Measurements from ENCODE around the gene CCDC91. TPM values are rescaled to one million over a fixed set of nuclear protein-coding genes. Genes with fewer than 3 reads are reported as not detected.

The CCDC91 gene
- polyA plus RNA-seq, 1 donor from 2014 or later: 11.6 TPM

DNA sequence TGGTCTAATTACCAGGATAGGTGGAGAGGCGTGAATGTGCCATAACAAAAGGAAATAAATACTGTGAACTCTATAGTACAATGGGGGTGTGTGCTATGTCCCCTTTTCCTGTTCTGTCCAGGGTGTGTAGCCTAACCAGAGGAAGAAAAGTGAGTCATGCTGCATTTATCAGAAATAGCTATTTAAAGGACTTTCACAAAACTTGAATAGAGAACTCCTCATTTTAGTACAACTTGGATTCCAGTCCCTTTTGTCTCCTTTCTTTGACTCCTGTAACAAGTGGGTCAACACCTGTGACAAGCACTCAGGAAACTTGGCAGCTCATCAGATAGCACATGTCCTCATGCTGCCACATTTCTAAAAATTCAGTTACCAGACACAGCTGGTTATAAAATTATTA, 123.4 kb downstream of the CCDC91 start:
- Histone ChIP-seq H3K27me3 (ENCODE audit: insufficient read depth, low read depth, low read length) (no peaks in the 10 kb centered on the region), H3F3A (ENCODE audit: insufficient read depth, low read length, poor library complexity, severe bottlenecking) (no peaks in the 10 kb centered on the region), H3K36me3 (ENCODE audit: insufficient read depth, low read length) (no peaks in the 10 kb centered on the region), H3K9me2 (ENCODE audit: insufficient read depth, low read length) (no peaks in the 10 kb centered on the region), H3K4me2 (ENCODE audit: low read length) (no peak overlapping the region), H3K9me3 (ENCODE audit: low read length) (no peaks in the 10 kb centered on the region), H3K79me2 (replicated peaks; ENCODE audit: insufficient read depth, low read length) (no peaks in the 10 kb centered on the region), H4K20me1 (ENCODE audit: insufficient read depth) (no peaks in the 10 kb centered on the region), H3K27ac (ENCODE audit: low read length) (no peak overlapping the region), H3K4me3 (ENCODE audit: low read length) (no peak overlapping the region), H2AFZ (ENCODE audit: low read depth, low read length) (no peak overlapping the region), H3K9ac (ENCODE audit: low read length) (no peak overlapping the region)
- no peak for TF ChIP-seq TAF1 (IDR thresholded peaks at IDR 0.05; ENCODE audit: low read depth)
- no peak for TF ChIP-seq POLR2AphosphoS5 (IDR thresholded peaks at IDR 0.05)
- TF ChIP-seq MXI1 (conservative IDR thresholded peaks at IDR 0.05; ENCODE audit: poor library complexity, severe bottlenecking): no peak
- no peak for TF ChIP-seq EP300 (conservative IDR thresholded peaks at IDR 0.05; ENCODE audit: poor library complexity, severe bottlenecking)
- TF ChIP-seq, protein P1, sequence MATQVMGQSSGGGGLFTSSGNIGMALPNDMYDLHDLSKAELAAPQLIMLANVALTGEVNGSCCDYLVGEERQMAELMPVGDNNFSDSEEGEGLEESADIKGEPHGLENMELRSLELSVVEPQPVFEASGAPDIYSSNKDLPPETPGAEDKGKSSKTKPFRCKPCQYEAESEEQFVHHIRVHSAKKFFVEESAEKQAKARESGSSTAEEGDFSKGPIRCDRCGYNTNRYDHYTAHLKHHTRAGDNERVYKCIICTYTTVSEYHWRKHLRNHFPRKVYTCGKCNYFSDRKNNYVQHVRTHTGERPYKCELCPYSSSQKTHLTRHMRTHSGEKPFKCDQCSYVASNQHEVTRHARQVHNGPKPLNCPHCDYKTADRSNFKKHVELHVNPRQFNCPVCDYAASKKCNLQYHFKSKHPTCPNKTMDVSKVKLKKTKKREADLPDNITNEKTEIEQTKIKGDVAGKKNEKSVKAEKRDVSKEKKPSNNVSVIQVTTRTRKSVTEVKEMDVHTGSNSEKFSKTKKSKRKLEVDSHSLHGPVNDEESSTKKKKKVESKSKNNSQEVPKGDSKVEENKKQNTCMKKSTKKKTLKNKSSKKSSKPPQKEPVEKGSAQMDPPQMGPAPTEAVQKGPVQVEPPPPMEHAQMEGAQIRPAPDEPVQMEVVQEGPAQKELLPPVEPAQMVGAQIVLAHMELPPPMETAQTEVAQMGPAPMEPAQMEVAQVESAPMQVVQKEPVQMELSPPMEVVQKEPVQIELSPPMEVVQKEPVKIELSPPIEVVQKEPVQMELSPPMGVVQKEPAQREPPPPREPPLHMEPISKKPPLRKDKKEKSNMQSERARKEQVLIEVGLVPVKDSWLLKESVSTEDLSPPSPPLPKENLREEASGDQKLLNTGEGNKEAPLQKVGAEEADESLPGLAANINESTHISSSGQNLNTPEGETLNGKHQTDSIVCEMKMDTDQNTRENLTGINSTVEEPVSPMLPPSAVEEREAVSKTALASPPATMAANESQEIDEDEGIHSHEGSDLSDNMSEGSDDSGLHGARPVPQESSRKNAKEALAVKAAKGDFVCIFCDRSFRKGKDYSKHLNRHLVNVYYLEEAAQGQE (IDR thresholded peaks at IDR 0.05; ENCODE audit: borderline replicate concordance): no peak
- TF ChIP-seq EZH2 (IDR thresholded peaks at IDR 0.05; ENCODE audit: borderline replicate concordance, insufficient read depth, low read length, poor library complexity, severe bottlenecking): no peak
- TF ChIP-seq, protein P2, sequence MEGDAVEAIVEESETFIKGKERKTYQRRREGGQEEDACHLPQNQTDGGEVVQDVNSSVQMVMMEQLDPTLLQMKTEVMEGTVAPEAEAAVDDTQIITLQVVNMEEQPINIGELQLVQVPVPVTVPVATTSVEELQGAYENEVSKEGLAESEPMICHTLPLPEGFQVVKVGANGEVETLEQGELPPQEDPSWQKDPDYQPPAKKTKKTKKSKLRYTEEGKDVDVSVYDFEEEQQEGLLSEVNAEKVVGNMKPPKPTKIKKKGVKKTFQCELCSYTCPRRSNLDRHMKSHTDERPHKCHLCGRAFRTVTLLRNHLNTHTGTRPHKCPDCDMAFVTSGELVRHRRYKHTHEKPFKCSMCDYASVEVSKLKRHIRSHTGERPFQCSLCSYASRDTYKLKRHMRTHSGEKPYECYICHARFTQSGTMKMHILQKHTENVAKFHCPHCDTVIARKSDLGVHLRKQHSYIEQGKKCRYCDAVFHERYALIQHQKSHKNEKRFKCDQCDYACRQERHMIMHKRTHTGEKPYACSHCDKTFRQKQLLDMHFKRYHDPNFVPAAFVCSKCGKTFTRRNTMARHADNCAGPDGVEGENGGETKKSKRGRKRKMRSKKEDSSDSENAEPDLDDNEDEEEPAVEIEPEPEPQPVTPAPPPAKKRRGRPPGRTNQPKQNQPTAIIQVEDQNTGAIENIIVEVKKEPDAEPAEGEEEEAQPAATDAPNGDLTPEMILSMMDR (IDR thresholded peaks at IDR 0.05; ENCODE audit: poor library complexity, severe bottlenecking): no peak
- TF ChIP-seq RAD21 (conservative IDR thresholded peaks at IDR 0.05): no peak
- TF ChIP-seq SMC3 (conservative IDR thresholded peaks at IDR 0.05; ENCODE audit: poor library complexity): no peak

DNA sequence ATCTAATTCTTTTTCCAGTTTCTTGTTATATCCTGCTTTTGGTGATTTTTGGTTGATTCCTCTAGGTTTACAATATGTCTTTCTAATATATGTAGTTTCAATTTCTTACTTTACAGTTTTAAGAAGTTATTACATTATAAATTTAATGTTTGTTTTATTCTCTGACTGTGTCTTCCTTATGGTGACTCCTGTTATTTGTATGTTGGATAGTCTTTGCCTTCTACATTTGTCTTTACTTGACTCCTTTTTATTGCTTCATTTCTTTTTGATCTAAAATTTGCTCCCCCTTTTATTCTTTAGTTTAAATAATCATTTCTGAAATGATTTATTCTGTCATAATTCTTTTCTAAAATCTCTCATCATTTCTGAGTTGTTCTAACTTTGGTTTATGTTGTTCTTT, 125.8 kb downstream of the CCDC91 start:
- no peak overlapping the region for H3K4me2 ChIP-seq (ENCODE audit: low read length)
- TF ChIP-seq, protein P1 (IDR thresholded peaks at IDR 0.05; ENCODE audit: borderline replicate concordance): no peak
- no peak for TF ChIP-seq EP300 (conservative IDR thresholded peaks at IDR 0.05; ENCODE audit: poor library complexity, severe bottlenecking)
- no peak for TF ChIP-seq TAF1 (IDR thresholded peaks at IDR 0.05; ENCODE audit: low read depth)
- TF ChIP-seq SMC3 (conservative IDR thresholded peaks at IDR 0.05; ENCODE audit: poor library complexity): no peak
- TF ChIP-seq RAD21 (conservative IDR thresholded peaks at IDR 0.05): no peak

More for the DNA sequence above, 125.8 kb downstream of the CCDC91 start:
- Histone ChIP-seq H3K36me3 (ENCODE audit: insufficient read depth, low read length) (no peaks in the 10 kb centered on the region), H3K27me3 (ENCODE audit: insufficient read depth, low read depth, low read length) (no peaks in the 10 kb centered on the region), H3K9ac (ENCODE audit: low read length) (no peak overlapping the region), H4K20me1 (ENCODE audit: insufficient read depth) (no peaks in the 10 kb centered on the region), H3K9me3 (ENCODE audit: low read length) (no peaks in the 10 kb centered on the region), H3K27ac (ENCODE audit: low read length) (no peak overlapping the region), H3F3A (ENCODE audit: insufficient read depth, low read length, poor library complexity, severe bottlenecking) (no peaks in the 10 kb centered on the region), H3K79me2 (replicated peaks; ENCODE audit: insufficient read depth, low read length) (no peaks in the 10 kb centered on the region), H2AFZ (ENCODE audit: low read depth, low read length) (no peak overlapping the region), H3K9me2 (ENCODE audit: insufficient read depth, low read length) (no peaks in the 10 kb centered on the region), H3K4me3 (ENCODE audit: low read length) (no peak overlapping the region)

All from neural cell (in vitro differentiated cells).